ENCODE results near the gene SNRPD3. TPM values are rescaled to one million over a fixed set of nuclear protein-coding genes. Genes with fewer than 3 reads are reported as not detected.

Gene SNRPD3
- total RNA-seq, 1 experiment from 2014 or later = 270 TPM

DNA sequence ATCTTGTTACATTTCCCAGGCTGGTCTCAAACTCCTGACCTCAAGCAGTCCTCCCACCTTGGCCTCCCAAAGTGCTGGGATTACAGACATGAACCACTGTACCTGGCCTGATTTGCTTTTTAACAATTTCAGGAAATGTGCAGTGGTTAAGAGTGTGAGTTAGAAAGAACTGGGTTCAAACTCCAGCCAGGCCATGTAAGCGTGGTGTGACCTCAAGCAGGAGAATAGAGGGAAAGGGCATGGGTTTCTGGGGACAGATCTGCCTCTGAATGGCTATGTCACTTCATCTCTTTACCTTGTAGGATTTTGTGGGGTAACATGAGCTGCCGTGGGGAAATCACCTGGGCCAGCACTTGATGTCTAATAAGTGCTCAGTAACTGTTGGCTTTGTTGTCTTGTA is 9.3 kb downstream of the SNRPD3 start:
- intact Hi-C loops (cut with micrococcal nuclease) = no loop called here
- no TSS peak for BruUV-seq (replicated peaks)
- POLR2A ChIA-PET (ENCODE audit: unreplicated experiment) = no interaction called here
- Histone ChIP-seq H3K9me3 (ENCODE audit: low read length) (no peaks in the 10 kb centered on the region), H3K9me2 (replicated peaks; ENCODE audit: low read length) (no peaks in the 10 kb centered on the region), H3K27me3 (ENCODE audit: low read length) (no peaks in the 10 kb centered on the region), H4K20me1 (ENCODE audit: low read length) (peaks cover 37% of the 10 kb centered on the region; the same call in 1 of the 2 replicates), H3K4me1 (ENCODE audit: insufficient read depth, low read length) (no peaks in the 10 kb centered on the region), H3F3A (ENCODE audit: low read length, unreplicated experiment) (no peaks in the 10 kb centered on the region), H3K4me3 (ENCODE audit: low read length) (no peak overlapping the region), H3K9ac (ENCODE audit: low read length) (no peak overlapping the region), H3K36me3 (ENCODE audit: low read depth, low read length) (peaks cover 25% of the 10 kb centered on the region), H3K79me2 (ENCODE audit: low read length) (peaks cover 71% of the 10 kb centered on the region), H2AFZ (ENCODE audit: low read length) (no peak overlapping the region), H3K4me2 (ENCODE audit: low read length) (no peak overlapping the region), H3K27ac (ENCODE audit: low read length) (no peak overlapping the region)
- TF ChIP-seq EZH2phosphoT487 (IDR thresholded peaks at IDR 0.05; ENCODE audit: borderline replicate concordance, low read length) (no peak), EZH2 (IDR thresholded peaks at IDR 0.05; ENCODE audit: low read length, unreplicated experiment) (no peak)
- TF ChIP-seq, protein P1, sequence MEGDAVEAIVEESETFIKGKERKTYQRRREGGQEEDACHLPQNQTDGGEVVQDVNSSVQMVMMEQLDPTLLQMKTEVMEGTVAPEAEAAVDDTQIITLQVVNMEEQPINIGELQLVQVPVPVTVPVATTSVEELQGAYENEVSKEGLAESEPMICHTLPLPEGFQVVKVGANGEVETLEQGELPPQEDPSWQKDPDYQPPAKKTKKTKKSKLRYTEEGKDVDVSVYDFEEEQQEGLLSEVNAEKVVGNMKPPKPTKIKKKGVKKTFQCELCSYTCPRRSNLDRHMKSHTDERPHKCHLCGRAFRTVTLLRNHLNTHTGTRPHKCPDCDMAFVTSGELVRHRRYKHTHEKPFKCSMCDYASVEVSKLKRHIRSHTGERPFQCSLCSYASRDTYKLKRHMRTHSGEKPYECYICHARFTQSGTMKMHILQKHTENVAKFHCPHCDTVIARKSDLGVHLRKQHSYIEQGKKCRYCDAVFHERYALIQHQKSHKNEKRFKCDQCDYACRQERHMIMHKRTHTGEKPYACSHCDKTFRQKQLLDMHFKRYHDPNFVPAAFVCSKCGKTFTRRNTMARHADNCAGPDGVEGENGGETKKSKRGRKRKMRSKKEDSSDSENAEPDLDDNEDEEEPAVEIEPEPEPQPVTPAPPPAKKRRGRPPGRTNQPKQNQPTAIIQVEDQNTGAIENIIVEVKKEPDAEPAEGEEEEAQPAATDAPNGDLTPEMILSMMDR (conservative IDR thresholded peaks at IDR 0.05; ENCODE audit: low read depth, low read length) = no peak
- no peak for ATAC-seq
- no peak for DNase-seq
- CTCF ChIA-PET = no interaction called here

DNA sequence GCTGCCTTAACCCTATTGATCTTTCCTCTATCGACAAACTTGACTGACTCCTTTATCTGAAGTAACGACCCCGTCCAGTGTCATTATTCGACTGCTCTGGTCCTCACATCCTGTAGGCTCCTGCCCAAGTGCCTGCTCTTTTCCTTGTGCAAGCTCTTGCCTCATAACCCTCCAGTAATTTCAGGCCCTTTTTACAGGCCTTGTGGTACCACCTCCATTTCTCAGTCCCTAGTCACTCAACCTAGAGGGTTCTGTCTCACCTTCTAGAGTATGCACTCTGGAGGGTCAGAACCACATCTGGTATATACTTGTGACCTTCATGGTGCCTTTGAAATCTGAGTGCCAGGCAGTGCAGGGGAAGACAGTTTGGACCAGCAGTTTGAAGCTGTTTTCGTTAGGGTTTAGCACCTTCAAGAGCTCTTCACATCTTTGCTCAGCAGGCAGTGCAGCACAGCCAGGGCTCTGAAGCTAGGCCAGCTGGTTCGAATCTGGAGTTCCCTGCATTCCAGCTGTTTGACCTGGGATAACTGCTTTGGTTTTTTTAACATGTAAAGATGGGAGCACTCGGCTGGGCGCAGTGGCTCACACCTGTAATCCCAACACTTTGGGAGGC is 11.2 kb downstream of the SNRPD3 start:
- ChIA-PET POLR2A (ENCODE audit: unreplicated experiment) (no interaction called here), CTCF (no interaction called here)
- intact Hi-C loops (cut with micrococcal nuclease) = no loop called here
- Histone ChIP-seq H3K4me1 (ENCODE audit: insufficient read depth, low read length) (no peaks in the 10 kb centered on the region), H4K20me1 (ENCODE audit: low read length) (peaks cover 34% of the 10 kb centered on the region; the same call in 1 of the 2 replicates), H3F3A (ENCODE audit: low read length, unreplicated experiment) (no peaks in the 10 kb centered on the region), H3K9ac (ENCODE audit: low read length) (no peak overlapping the region), H3K36me3 (ENCODE audit: low read depth, low read length) (peaks cover 25% of the 10 kb centered on the region; the same call in 1 of the 2 replicates), H3K27ac (ENCODE audit: low read length) (no peak overlapping the region), H3K4me3 (ENCODE audit: low read length) (no peak overlapping the region), H3K27me3 (ENCODE audit: low read length) (no peaks in the 10 kb centered on the region), H3K79me2 (ENCODE audit: low read length) (peaks cover 57% of the 10 kb centered on the region), H3K9me3 (ENCODE audit: low read length) (no peaks in the 10 kb centered on the region), H3K9me2 (replicated peaks; ENCODE audit: low read length) (no peaks in the 10 kb centered on the region), H2AFZ (ENCODE audit: low read length) (no peak overlapping the region), H3K4me2 (ENCODE audit: low read length) (no peak overlapping the region)
- DNase-seq (no peak), ATAC-seq (no peak)
- no peak for TF ChIP-seq EZH2phosphoT487 (IDR thresholded peaks at IDR 0.05; ENCODE audit: borderline replicate concordance, low read length)
- TF ChIP-seq, protein P1 (conservative IDR thresholded peaks at IDR 0.05; ENCODE audit: low read depth, low read length) = no peak
- no TSS peak for BruUV-seq (replicated peaks)

DNA sequence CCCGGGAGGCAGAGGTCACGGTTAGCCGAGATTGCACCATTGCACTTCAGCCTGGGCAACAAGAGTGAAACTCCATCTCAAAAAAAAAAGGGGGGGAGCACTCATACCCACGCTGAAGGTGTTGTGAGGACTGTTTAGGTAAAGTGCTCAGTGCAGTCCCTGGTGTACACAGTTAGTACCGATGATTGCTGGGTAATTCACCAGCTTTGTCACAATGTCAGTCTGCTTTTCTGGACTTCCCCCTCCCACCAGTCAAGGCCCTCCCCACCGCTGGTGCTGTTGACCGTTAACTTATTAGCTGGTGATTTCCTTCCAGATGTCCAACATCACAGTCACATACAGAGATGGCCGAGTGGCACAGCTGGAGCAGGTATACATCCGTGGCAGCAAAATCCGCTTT is 11.9 kb downstream of the SNRPD3 start:
- H3K27me3 ChIP-seq (ENCODE audit: low read length) = no peaks in the 10 kb centered on the region
- no TSS peak for BruUV-seq (replicated peaks)
- DNase-seq = no peak
- CTCF ChIA-PET = no interaction called here
- no peaks in the 10 kb centered on the region for H3F3A ChIP-seq (ENCODE audit: low read length, unreplicated experiment)
- H3K4me2 ChIP-seq (ENCODE audit: low read length) = no peak overlapping the region
- no peak overlapping the region for H2AFZ ChIP-seq (ENCODE audit: low read length)
- no peak for TF ChIP-seq EZH2phosphoT487 (IDR thresholded peaks at IDR 0.05; ENCODE audit: borderline replicate concordance, low read length)
- TF ChIP-seq EZH2 (IDR thresholded peaks at IDR 0.05; ENCODE audit: low read length, unreplicated experiment) = no peak
- TF ChIP-seq, protein P1 (conservative IDR thresholded peaks at IDR 0.05; ENCODE audit: low read depth, low read length) = no peak
- intact Hi-C loops (cut with micrococcal nuclease) = no loop called here
- H3K79me2 ChIP-seq (ENCODE audit: low read length) = peaks cover 50% of the 10 kb centered on the region
- H3K9me2 ChIP-seq (replicated peaks; ENCODE audit: low read length) = no peaks in the 10 kb centered on the region
- H3K4me1 ChIP-seq (ENCODE audit: insufficient read depth, low read length) = no peaks in the 10 kb centered on the region
- no peak overlapping the region for H3K27ac ChIP-seq (ENCODE audit: low read length)
- peaks cover 31% of the 10 kb centered on the region; the same call in 1 of the 2 replicates for H4K20me1 ChIP-seq (ENCODE audit: low read length)
- no peak for ATAC-seq
- no peaks in the 10 kb centered on the region for H3K9me3 ChIP-seq (ENCODE audit: low read length)
- H3K36me3 ChIP-seq (ENCODE audit: low read depth, low read length) = peaks cover 26% of the 10 kb centered on the region; the same call in 1 of the 2 replicates
- H3K9ac ChIP-seq (ENCODE audit: low read length) = no peak overlapping the region
- POLR2A ChIA-PET (ENCODE audit: unreplicated experiment) = no interaction called here
- no peak overlapping the region for H3K4me3 ChIP-seq (ENCODE audit: low read length)

Measured in PC-3 (cell line).